Thoracic aorta (tissue), 2 donors: Measurements from ENCODE around the gene ATP7B. TPM values are rescaled to one million over a fixed set of nuclear protein-coding genes. Genes with fewer than 3 reads are reported as not detected.

Experiments used
- ATAC-seq: fragments of 150-250 bp; one replicate; pipeline ENCODE4 v1.8.0; 2017; ENCODE audit warnings: low read depth; ENCODE audit not compliant: insufficient number of reproducible peaks, low FRiP score
- DNase-seq: peaks from one replicate; pipeline ENCODE4 v3.0.0-alpha.2; 2020; ENCODE audit warnings: low spot score
- H3K27ac ChIP-seq, 2 donors: fragments of 200-600 bp; sonication (generic); 1 replicate in 1 of 2; 2 replicates in 1 of 2; pipeline ENCODE4 v1.5.1; 2016; ENCODE audit warnings: mild to moderate bottlenecking in 2 of 2, moderate library complexity in 2 of 2
- H3K27me3 ChIP-seq: fragments of 200-600 bp; sonication (generic); replicated peaks from 2 replicates; pipeline ENCODE4 v1.6.0; 2016; ENCODE audit warnings: mild to moderate bottlenecking; ENCODE audit not compliant: insufficient read depth
- H3K36me3 ChIP-seq: fragments of 200-600 bp; sonication (generic); one replicate; pipeline ENCODE4 v1.5.1; 2016
- H3K4me1 ChIP-seq, 2 donors: fragments of 200-600 bp; sonication (generic); 1 replicate in 1 of 2; 2 replicates in 1 of 2; pipeline versions ENCODE4 v1.5.1 to v1.6.0; 2016; ENCODE audit warnings: low read depth in 2 of 2, mild to moderate bottlenecking in 1 of 2; ENCODE audit not compliant: control insufficient read depth in 1 of 2
- H3K4me3 ChIP-seq: fragments of 200-600 bp; sonication (generic); 2 replicates; pipeline ENCODE4 v1.5.1; 2016; ENCODE audit warnings: mild to moderate bottlenecking
- H3K9me3 ChIP-seq: fragments of 200-600 bp; sonication (generic); 2 replicates; pipeline ENCODE4 v1.5.1; 2016
- total RNA-seq, 2 donors: library from RNA; depleted of rRNA; stranded (reverse); fragments of >200 nt; gene quantifications; one replicate each; pipeline versions ENCODE4 v1.1.0 to v1.2.3, GENCODE V29; 2016
- TF ChIP-seq, protein P1 (sequence below): fragments of 200-600 bp; sonication (generic); IDR thresholded peaks from one replicate; pipeline ENCODE4 v1.5.1; 2019; ENCODE audit warnings: antibody characterized with exemption

ATP7B gene
- total RNA-seq, 2 donors from 2014 or later: 6.8 to 7.1 TPM

DNA sequence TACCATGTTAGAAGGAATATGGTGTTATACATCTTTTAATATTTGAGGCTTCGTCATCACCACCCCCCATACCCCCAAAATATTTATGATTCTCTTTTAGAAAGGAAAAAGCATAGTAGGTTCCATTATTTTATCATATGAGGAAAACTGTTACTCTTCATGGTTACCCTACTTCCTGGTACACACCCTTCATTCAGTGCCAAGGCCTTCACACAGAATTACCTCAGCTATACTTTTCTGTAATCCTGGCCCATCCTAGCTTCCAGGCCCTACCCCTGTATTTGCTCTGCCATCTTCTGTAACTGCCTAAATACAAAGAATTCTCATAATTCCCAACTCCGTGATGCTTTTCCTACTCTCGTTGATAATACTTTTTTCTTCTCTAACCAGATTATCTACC is 8.9 kb upstream of the ATP7B start:
- no peaks in the 10 kb centered on the region for H3K27me3 ChIP-seq
- H3K9me3 ChIP-seq: no peaks in the 10 kb centered on the region
- peaks cover 19% of the 10 kb centered on the region for H3K36me3 ChIP-seq
- TF ChIP-seq, protein P1, sequence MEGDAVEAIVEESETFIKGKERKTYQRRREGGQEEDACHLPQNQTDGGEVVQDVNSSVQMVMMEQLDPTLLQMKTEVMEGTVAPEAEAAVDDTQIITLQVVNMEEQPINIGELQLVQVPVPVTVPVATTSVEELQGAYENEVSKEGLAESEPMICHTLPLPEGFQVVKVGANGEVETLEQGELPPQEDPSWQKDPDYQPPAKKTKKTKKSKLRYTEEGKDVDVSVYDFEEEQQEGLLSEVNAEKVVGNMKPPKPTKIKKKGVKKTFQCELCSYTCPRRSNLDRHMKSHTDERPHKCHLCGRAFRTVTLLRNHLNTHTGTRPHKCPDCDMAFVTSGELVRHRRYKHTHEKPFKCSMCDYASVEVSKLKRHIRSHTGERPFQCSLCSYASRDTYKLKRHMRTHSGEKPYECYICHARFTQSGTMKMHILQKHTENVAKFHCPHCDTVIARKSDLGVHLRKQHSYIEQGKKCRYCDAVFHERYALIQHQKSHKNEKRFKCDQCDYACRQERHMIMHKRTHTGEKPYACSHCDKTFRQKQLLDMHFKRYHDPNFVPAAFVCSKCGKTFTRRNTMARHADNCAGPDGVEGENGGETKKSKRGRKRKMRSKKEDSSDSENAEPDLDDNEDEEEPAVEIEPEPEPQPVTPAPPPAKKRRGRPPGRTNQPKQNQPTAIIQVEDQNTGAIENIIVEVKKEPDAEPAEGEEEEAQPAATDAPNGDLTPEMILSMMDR: no peak
- DNase-seq: no peak
- no peaks in the 10 kb centered on the region for H3K4me1 ChIP-seq
- H3K27ac ChIP-seq: no peak overlapping the region
- no peak for ATAC-seq
- H3K4me3 ChIP-seq: no peak overlapping the region

DNA sequence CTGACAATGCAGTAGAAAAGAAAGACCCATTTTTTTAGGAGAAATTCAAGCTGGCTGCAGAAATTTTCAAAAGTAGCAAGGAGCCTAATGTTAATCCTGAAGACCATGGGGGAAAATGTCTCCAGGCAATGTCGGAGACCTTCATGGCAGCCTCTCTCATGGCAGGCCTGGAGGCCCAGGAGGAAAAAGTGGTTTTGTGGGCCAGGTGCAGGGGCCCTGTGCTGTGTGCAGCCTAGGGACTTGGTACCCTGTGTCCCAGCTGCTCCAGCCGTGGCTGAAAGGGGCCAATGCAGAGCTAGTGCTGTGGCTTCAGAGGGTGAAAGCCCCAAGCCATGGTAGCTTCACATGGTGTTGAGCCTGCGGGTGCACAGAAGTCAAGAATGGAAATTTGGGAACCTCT is 5.0 kb upstream of the ATP7B start:
- peaks cover 9 to 10% of the 10 kb centered on the region in 2 donors for H3K4me1 ChIP-seq
- H3K27ac ChIP-seq: no peak overlapping the region
- no peak for ATAC-seq
- no peaks in the 10 kb centered on the region for H3K9me3 ChIP-seq
- H3K27me3 ChIP-seq: no peaks in the 10 kb centered on the region
- H3K4me3 ChIP-seq: no peak overlapping the region
- DNase-seq: no peak
- H3K36me3 ChIP-seq: peaks cover 6% of the 10 kb centered on the region
- TF ChIP-seq, protein P1: no peak

DNA sequence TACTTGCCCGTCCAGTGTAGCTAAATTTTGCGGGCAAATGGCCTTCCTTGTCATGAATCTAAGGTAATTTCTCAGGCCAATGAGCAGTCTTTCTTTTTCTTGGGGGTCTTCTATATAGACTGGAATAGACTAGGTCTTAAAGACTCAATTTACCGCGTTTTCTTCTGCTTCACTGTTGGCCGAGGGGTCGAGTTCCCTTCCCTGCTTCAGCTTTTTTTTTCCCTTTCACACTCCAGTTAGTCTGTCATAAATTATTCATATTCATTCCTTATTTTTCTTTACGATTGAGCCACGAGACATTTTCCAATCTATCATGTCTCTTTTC is 1.2 kb upstream of the ATP7B start:
- TF ChIP-seq, protein P1: no peak
- H3K27ac ChIP-seq: peak overlapping the region in 1 of 2 donors; percentile 66
- DNase-seq (no peak), ATAC-seq (no peak)
- no peaks in the 10 kb centered on the region for H3K9me3 ChIP-seq
- H3K4me3 ChIP-seq: peak overlapping the region; percentile 96
- H3K4me1 ChIP-seq: peaks cover 10 to 13% of the 10 kb centered on the region in 2 donors
- no peaks in the 10 kb centered on the region for H3K27me3 ChIP-seq
- no peaks in the 10 kb centered on the region for H3K36me3 ChIP-seq

DNA sequence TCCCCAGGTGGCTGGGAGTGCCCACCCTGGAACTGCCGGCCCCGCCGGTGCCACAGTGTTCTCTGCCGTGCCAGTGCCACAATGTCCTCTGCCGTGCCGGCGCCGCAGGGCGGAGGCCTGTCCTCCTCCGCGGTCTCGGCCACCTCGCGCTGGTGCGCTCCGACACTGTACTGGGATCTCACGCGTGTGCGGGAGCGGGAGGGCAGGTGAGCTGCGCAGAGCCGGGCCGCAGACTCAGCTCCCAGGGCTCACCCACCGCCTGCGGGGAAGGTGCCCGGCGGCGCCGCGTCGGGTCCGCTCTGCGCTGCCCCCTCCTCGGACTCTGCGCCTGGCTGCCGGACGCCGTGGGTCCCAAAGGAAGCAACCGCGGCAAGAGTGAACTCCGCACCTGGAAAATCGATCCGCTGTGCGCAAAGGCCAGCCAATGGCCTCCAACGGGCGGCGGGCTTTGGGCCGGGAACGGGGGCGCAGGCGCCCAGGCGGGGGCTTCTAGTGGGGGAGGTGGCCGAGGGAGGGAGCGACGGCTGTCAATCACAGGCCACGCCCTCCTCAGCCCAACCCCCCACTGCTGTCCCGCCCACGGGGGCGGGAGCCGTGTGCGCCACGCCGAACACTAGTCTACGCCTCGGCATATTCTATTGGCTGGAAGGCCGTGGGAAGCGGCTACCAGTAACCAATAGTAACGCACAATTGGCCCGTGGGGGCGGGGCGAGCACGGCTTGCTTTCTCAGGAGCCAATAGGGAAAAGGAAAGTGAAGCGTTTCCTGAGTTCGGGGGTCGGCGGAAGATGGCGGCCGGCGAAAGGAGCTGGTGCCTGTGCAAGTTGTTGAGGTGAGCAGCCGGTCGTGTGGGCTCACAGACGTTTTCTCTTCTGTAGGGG is 622 bp upstream of the ATP7B start, which contains the start of gene ALG11:
Gene ALG11, plus strand, starts transcription at position 767 of the 880 bp plus-strand sequence. Its CDS starts 21 bp downstream, at position 788.
- Histone ChIP-seq H3K9me3 (no peaks in the 10 kb centered on the region), H3K27ac (peak within 1 kb of the TSS in 1 of 2 donors; percentile 66)
- ATAC-seq: peak; percentile 99

DNA sequence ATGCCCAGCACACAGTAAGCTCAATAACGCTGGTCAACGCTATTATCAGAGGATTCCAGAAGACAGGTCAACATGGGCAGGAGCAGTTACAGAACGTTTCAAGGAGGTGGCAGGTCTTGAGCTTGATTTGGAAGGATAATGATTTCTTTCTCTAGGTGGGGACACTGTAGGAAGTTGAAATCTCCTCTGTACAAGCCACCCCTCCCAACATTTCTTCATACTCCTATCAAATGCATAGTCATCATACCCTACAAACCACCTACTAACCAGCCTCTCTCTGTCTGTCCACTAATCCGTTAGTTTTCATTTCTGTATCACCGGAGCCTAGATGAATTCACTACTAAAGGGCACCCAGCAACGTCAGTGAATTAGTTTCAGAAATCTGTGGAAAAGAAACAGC is 1.3 kb downstream of the ATP7B start:
- H3K4me1 ChIP-seq: peaks cover 10 to 13% of the 10 kb centered on the region in 2 donors
- no peaks in the 10 kb centered on the region for H3K36me3 ChIP-seq
- DNase-seq (no peak), ATAC-seq (no peak)
- H3K27ac ChIP-seq: no peak overlapping the region
- TF ChIP-seq, protein P1: no peak
- no peaks in the 10 kb centered on the region for H3K9me3 ChIP-seq
- H3K27me3 ChIP-seq: no peaks in the 10 kb centered on the region
- no peak overlapping the region for H3K4me3 ChIP-seq

More for the DNA sequence above, 622 bp upstream of the ATP7B start, which contains the start of gene ALG11:
- H3K4me1 ChIP-seq: peaks cover 10 to 13% of the 10 kb centered on the region in 2 donors
- H3K4me3 ChIP-seq: peak within 1 kb of the TSS; percentile 96
- H3K36me3 ChIP-seq: no peaks in the 10 kb centered on the region
- peak; percentile 96 for DNase-seq
- TF ChIP-seq, protein P1: no peak
- H3K27me3 ChIP-seq: no peaks in the 10 kb centered on the region
